ENCODE data around the gene CDHR4. TPM values are rescaled to one million over a fixed set of nuclear protein-coding genes. Genes with fewer than 3 reads are reported as not detected.
A peak's percentile ranks its signal among the peaks of the same experiment; 100 is the strongest.
"Not testable (repeated sequence)": the region's sequence is repeated elsewhere in the genome, so short reads cannot be mapped to it uniquely, and the experiment has no call there.

The CDHR4 gene
- total RNA-seq, 1 donor from 2014 or later = not detected

DNA sequence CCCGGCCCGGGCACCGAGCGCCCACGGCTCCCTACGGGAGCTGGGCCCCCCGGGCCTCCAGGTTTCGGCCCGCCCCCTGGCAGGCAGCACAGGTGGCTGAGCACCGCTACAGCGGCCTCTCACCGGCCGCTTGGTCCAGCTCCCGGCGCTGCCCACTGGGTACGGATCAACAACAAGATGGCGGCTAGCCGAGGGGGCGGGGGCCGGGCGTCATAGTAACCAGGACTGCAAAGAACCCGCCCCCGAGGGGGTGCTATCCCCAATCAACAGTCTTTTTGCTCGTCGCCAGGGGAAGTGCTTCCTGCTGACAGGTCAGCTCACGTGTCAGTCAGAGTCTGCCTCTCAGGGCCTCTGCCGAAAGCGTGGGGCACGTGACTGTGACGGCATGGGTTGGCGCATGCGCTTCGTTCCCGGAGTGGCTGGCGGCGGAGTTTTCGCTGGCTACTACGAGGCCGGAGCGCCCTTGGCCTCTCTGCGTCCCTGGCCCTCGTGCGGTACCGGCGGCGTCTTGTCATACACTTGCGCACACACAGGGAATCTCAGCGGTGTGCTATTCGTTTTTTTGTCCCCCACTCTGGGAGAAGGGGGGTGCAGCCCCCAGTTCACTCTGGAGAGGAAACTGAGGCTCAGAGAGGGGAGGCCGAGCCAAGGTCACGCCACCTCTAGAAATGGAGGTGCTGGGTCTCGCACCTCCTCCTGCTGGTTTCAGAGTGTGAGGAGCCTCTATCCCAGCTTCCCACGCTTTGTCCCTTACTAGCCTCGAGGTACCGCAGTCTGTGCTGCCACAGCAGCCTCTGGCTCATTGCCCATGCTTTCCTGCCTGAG is 13.1 kb downstream of the CDHR4 start, which contains the start of gene IP6K1:
IP6K1 (minus strand) TSS at position 186 of the 825 bp plus-strand sequence. CDS start 38,502 bp downstream, outside the sequence.
- intact Hi-C loops (cut with DNase I) = no loop called here
- Histone ChIP-seq H3K4me3 (peak within 1 kb of the TSS; percentile 74 to 97), H3K4me1 (peaks cover 46% of the 10 kb centered on the region), H3K36me3 (no peaks in the 10 kb centered on the region), H3K27ac (peak within 1 kb of the TSS; percentile 96), H3K27me3 (no peaks in the 10 kb centered on the region), H3K9me3 (no peaks in the 10 kb centered on the region)
- peak in 1 of 2 donors; percentile 100 for DNase-seq (ENCODE audit: extremely low spot score in 2 of 2)
- TF ChIP-seq POLR2AphosphoS5 (IDR thresholded peaks at IDR 0.05; ENCODE audit: insufficient read depth in 1 of 2, low read depth in 1 of 2) (peak; percentile 93), POLR2A (IDR thresholded peaks at IDR 0.05) (peak in 1 of 2 donors; percentile 62)
- TF ChIP-seq, protein P1, sequence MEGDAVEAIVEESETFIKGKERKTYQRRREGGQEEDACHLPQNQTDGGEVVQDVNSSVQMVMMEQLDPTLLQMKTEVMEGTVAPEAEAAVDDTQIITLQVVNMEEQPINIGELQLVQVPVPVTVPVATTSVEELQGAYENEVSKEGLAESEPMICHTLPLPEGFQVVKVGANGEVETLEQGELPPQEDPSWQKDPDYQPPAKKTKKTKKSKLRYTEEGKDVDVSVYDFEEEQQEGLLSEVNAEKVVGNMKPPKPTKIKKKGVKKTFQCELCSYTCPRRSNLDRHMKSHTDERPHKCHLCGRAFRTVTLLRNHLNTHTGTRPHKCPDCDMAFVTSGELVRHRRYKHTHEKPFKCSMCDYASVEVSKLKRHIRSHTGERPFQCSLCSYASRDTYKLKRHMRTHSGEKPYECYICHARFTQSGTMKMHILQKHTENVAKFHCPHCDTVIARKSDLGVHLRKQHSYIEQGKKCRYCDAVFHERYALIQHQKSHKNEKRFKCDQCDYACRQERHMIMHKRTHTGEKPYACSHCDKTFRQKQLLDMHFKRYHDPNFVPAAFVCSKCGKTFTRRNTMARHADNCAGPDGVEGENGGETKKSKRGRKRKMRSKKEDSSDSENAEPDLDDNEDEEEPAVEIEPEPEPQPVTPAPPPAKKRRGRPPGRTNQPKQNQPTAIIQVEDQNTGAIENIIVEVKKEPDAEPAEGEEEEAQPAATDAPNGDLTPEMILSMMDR (IDR thresholded peaks at IDR 0.05) = peak in 1 of 3 experiments; percentile 10

DNA sequence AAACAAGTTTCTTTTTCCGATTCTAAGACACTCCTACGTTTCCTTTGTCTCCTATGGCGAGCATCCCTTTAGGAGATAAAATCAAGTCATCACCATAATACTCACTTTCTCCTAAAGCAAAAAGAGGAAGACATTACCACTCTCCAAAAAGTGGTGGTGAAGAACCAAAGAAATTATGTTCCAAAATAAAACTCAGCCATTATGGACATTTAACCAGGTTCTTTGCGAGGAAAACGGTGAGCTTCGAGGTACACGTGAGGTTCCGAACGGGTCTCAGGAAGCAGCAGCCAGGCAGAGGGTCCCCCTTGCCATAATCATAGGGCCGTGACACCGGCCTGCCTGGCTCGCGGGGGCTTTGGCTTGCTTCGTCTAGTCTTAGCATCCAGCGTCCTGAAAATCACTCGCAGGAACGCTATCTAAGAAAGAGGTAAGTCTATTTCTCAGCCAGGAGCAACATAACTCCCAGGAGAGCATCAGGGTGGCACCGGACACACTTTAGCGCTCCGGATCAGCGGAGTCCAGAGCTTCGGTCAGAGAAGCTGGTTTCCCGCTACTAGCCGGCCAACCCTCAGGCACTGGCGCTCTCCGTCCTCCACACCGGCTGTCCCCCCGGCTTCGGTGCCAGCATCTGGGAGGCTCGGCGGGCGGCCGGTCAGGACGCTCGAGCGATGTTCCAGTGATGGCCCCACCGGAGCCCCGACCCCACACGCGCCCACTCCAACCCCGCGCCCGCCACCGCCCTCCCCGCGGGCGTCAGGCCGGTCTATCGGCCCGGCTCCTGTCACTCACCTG is 13.9 kb downstream of the CDHR4 start:
- H3K27ac ChIP-seq = peak overlapping the region; percentile 96
- no peaks in the 10 kb centered on the region for H3K9me3 ChIP-seq
- peak overlapping the region; percentile 74 to 97 for H3K4me3 ChIP-seq
- no peaks in the 10 kb centered on the region for H3K27me3 ChIP-seq
- H3K4me1 ChIP-seq = peaks cover 54% of the 10 kb centered on the region
- peaks cover 0 to 8% of the 10 kb centered on the region in 2 donors for H3K36me3 ChIP-seq
- intact Hi-C loops (cut with DNase I) = no loop called here
- DNase-seq (ENCODE audit: extremely low spot score in 2 of 2) = peak in 1 of 2 donors; percentile 88
- no peak for TF ChIP-seq POLR2AphosphoS5 (IDR thresholded peaks at IDR 0.05; ENCODE audit: insufficient read depth in 1 of 2, low read depth in 1 of 2)

- intact Hi-C loops (cut with DNase I); H3K4me3 ChIP-seq; H3K9me3 ChIP-seq; H3K27me3 ChIP-seq; DNase-seq (ENCODE audit: extremely low spot score in 2 of 2); H3K27ac ChIP-seq: not testable (repeated sequence)
- peaks cover 0 to 14% of the 10 kb centered on the region in 2 donors for H3K36me3 ChIP-seq
- peaks cover 62% of the 10 kb centered on the region for H3K4me1 ChIP-seq
These were observed 17.4 kb downstream of the CDHR4 start for GRCh38 chr3:49782277-49782676.

DNA sequence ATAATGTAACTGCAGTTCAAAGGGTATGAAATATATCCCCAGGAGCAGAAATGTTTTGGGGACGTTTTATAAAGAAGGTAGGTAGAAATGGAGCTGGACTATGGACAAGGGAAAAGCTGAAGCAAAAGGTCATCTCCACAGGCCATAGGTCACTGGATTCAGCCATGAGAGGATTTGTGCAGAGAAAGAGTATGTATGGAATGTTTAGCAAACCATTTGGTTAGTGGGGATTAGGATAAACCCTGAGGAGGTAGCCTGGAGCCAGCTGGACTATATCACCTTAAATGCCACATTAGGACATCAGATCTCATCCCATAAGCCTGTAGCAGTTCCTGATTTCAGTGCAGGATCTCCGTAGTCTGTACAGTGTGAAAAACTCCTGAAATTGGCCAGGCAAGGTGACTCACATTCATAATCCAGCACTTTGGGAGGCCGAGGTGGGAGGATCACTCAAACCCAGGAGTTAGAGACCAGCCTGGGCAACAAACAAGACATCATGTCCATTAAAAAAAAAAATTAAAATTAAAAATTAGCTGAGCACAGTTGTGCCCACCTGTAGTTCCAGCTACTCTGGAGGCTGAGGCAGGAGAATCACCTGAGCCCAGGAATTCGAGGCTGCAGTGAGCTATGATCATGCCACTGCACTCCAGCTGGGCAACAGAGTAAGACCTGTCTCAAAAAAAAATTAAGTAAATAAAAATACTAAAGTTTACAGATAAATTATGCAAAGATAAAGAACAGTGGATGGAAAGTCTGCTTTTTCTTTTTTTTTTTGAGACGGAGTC is 18.1 kb downstream of the CDHR4 start:
- Histone ChIP-seq H3K4me3 (no peak overlapping the region), H3K9me3 (no peaks in the 10 kb centered on the region), H3K4me1 (peaks cover 65% of the 10 kb centered on the region), H3K27me3 (no peaks in the 10 kb centered on the region), H3K36me3 (peaks cover 0 to 21% of the 10 kb centered on the region in 2 donors), H3K27ac (no peak overlapping the region)
- intact Hi-C loops (cut with DNase I) = no loop called here
- TF ChIP-seq POLR2AphosphoS5 (IDR thresholded peaks at IDR 0.05; ENCODE audit: insufficient read depth in 1 of 2, low read depth in 1 of 2) (no peak), POLR2A (IDR thresholded peaks at IDR 0.05) (no peak)
- TF ChIP-seq, protein P1 (IDR thresholded peaks at IDR 0.05) = no peak
- no peak for DNase-seq (ENCODE audit: extremely low spot score in 2 of 2)

DNA sequence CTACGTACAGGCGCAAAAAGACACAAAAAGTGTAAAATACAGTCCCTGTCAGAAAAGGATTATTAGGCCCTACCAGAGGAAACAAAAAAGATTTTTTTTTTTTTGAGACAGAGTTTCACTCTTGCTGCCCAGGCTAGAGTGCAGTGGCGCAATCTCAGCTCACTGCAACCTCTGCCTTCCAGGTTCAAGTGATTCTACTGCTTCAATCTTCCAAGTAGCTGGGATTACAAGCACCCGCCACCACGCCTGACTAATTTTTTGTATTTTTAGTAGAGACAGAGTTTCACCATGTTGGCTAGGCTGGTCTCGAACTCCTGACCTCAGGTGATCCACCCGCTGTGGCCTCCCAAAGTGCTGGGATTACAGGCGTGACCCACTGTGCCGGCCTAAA is 18.7 kb downstream of the CDHR4 start:
- H3K27me3 ChIP-seq; intact Hi-C loops (cut with DNase I); DNase-seq (ENCODE audit: extremely low spot score in 2 of 2); H3K9me3 ChIP-seq; H3K27ac ChIP-seq; H3K4me3 ChIP-seq: not testable (repeated sequence)
- Histone ChIP-seq H3K36me3 (peaks cover 0 to 25% of the 10 kb centered on the region in 2 donors), H3K4me1 (peaks cover 71% of the 10 kb centered on the region)

Measured in vagina (tissue), 2 donors.